Measurements from ENCODE around the gene PKP3.
"Not testable (repeated sequence)": the region's sequence is repeated elsewhere in the genome, so short reads cannot be mapped to it uniquely, and the experiment has no call there.

The PKP3 gene

GRCh38 chr11:434496-434895 lies 40.5 kb downstream of the PKP3 start:
- TF ChIP-seq, protein P1, sequence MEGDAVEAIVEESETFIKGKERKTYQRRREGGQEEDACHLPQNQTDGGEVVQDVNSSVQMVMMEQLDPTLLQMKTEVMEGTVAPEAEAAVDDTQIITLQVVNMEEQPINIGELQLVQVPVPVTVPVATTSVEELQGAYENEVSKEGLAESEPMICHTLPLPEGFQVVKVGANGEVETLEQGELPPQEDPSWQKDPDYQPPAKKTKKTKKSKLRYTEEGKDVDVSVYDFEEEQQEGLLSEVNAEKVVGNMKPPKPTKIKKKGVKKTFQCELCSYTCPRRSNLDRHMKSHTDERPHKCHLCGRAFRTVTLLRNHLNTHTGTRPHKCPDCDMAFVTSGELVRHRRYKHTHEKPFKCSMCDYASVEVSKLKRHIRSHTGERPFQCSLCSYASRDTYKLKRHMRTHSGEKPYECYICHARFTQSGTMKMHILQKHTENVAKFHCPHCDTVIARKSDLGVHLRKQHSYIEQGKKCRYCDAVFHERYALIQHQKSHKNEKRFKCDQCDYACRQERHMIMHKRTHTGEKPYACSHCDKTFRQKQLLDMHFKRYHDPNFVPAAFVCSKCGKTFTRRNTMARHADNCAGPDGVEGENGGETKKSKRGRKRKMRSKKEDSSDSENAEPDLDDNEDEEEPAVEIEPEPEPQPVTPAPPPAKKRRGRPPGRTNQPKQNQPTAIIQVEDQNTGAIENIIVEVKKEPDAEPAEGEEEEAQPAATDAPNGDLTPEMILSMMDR (conservative IDR thresholded peaks at IDR 0.05; ENCODE audit: low read depth, low read length): no peak
- no peak for DNase-seq (ENCODE audit: low read depth)
- no peak overlapping the region for H3K4me3 ChIP-seq (ENCODE audit: low read length)

- not testable (repeated sequence) for H3K4me3 ChIP-seq (ENCODE audit: low read length)
Measured at GRCh38 chr11:434999-435740, 41.2 kb downstream of the PKP3 start.

DNA sequence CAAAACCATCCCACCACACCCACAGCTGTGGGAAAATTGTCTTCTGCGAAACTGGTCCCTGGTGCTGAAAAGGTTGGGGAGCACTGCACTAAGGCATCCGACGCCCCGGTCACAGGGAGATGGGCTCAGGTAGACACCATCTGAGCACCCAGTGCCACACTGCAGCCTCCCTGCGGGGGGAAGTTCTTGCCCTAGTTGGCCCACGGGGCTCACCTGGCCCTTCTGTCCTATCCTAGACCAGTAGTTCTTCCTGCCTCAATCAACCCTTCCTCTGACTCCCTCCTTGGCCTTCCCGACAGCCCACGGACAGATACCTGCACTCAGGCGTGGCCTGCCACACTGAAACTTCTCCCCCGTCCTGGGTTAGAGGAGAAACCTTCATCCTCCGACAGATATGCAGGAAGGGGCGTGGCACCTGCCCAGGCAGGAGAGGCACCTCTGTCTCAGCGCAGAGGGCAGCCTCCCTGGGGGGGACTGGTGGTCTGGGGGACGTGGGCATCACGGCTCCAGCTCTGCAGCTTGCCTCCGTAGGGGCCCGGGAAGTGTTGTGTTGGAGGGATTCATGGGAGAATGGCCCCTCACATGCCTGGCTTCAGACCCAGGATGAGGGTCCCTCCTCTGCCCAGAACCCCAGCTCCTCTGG lies 43.3 kb downstream of the PKP3 start:
- no peak overlapping the region for H3K4me3 ChIP-seq (ENCODE audit: low read length)
- no peak for DNase-seq (ENCODE audit: low read depth)
- TF ChIP-seq, protein P1 (conservative IDR thresholded peaks at IDR 0.05; ENCODE audit: low read depth, low read length): no peak

More at GRCh38 chr11:434999-435740, 41.2 kb downstream of the PKP3 start:
- DNase-seq (ENCODE audit: low read depth): not testable (repeated sequence)

GRCh38 chr11:438101-438844 lies 44.3 kb downstream of the PKP3 start:
- TF ChIP-seq, protein P1 (conservative IDR thresholded peaks at IDR 0.05; ENCODE audit: low read depth, low read length): no peak
- H3K4me3 ChIP-seq (ENCODE audit: low read length): no peak overlapping the region
- DNase-seq (ENCODE audit: low read depth): no peak

GRCh38 chr11:439315-440064 lies 45.5 kb downstream of the PKP3 start:
- TF ChIP-seq, protein P1 (conservative IDR thresholded peaks at IDR 0.05; ENCODE audit: low read depth, low read length): no peak
- H3K4me3 ChIP-seq (ENCODE audit: low read length): no peak overlapping the region
- DNase-seq (ENCODE audit: low read depth): no peak

DNA sequence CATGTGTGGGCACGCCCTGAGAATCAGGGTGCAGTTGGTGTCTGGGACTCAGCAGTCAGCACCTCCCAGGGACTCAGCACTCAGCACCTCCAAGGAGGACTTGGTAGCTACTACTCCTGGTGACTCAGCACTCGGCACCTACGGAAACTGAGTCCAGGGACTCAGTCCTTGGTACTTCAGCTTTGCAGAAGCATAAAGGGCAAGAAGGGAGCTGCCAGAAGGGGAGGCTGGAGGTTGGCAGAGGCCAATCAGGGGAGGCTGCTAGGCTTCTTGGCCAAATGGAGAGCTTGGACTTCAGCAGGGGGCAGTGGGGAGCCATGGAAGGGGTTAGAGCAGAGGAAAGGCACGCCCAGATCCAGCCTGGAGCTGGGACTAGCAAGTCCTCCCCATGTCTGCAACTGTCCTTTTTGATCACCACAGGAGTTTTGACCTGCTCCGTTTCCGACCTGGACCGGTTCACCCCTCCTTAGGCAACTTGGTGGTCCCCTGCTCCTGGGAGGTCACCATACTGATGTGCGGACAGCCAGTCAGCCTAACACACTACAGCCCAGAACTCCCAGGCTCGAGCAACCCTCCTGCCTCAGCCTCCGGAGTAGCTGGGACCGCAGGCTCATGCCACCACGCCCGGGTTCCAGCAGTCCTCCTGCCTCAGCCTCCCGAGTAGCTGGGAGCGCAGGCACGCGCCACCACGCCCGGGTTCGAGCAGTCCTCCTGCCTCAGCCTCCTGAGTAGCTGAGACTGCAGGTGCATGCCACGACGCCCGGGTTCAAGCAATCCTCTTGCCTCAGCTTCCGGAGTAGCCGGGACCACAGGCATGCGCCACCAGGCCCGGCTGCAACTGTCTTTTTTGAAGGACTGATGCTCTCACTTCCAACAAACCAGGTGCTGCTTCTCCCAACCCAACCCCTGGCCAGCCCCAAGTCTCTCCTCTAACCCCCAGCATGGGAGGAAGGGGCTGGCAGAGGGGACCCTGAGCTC lies 46.3 kb downstream of the PKP3 start:
- H3K4me3 ChIP-seq (ENCODE audit: low read length): no peak overlapping the region
- no peak for DNase-seq (ENCODE audit: low read depth)
- TF ChIP-seq, protein P1 (conservative IDR thresholded peaks at IDR 0.05; ENCODE audit: low read depth, low read length): peak; percentile 30
